ENCODE results near the gene HOXA4. TPM values are rescaled to one million over a fixed set of nuclear protein-coding genes. Genes with fewer than 3 reads are reported as not detected.
A peak's percentile ranks its signal among the peaks of the same experiment; 100 is the strongest.

Gene HOXA4
- total RNA-seq, 1 donor from 2014 or later = not detected

DNA sequence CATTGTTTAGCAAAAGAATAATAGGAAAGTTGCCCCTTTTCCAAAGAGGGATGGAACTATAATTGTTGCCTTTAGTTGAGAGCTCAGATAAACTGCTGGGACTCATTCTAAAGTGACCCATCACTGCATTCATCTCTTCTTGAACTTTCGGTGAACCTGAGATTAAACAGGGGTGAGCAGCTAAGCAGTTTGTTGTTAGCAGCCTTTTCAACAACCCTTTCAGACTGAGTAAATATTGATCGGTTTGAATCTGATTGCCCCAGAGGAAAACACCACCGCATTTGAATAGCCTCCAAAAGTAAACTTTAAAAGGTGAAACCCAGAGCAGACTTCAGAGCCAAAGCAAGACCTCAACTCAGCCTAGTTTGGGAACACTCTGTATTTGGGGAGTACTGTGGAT lies 39.5 kb downstream of the HOXA4 start:
- no peak for DNase-seq
- Mint-ChIP-seq H3K27ac (ENCODE audit: unreplicated experiment) (no peak overlapping the region), H3K36me3 (ENCODE audit: unreplicated experiment) (no peaks in the 10 kb centered on the region), H3K4me3 (ENCODE audit: unreplicated experiment) (no peak overlapping the region), H3K4me1 (ENCODE audit: low read depth, unreplicated experiment) (peaks cover 24% of the 10 kb centered on the region), H3K9me3 (ENCODE audit: unreplicated experiment) (peaks cover 14% of the 10 kb centered on the region), H3K27me3 (ENCODE audit: unreplicated experiment) (peaks cover 45% of the 10 kb centered on the region)
- TF ChIP-seq, protein P1, sequence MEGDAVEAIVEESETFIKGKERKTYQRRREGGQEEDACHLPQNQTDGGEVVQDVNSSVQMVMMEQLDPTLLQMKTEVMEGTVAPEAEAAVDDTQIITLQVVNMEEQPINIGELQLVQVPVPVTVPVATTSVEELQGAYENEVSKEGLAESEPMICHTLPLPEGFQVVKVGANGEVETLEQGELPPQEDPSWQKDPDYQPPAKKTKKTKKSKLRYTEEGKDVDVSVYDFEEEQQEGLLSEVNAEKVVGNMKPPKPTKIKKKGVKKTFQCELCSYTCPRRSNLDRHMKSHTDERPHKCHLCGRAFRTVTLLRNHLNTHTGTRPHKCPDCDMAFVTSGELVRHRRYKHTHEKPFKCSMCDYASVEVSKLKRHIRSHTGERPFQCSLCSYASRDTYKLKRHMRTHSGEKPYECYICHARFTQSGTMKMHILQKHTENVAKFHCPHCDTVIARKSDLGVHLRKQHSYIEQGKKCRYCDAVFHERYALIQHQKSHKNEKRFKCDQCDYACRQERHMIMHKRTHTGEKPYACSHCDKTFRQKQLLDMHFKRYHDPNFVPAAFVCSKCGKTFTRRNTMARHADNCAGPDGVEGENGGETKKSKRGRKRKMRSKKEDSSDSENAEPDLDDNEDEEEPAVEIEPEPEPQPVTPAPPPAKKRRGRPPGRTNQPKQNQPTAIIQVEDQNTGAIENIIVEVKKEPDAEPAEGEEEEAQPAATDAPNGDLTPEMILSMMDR (IDR thresholded peaks at IDR 0.05; ENCODE audit: partially characterized antibody, unreplicated experiment) = no peak

DNA sequence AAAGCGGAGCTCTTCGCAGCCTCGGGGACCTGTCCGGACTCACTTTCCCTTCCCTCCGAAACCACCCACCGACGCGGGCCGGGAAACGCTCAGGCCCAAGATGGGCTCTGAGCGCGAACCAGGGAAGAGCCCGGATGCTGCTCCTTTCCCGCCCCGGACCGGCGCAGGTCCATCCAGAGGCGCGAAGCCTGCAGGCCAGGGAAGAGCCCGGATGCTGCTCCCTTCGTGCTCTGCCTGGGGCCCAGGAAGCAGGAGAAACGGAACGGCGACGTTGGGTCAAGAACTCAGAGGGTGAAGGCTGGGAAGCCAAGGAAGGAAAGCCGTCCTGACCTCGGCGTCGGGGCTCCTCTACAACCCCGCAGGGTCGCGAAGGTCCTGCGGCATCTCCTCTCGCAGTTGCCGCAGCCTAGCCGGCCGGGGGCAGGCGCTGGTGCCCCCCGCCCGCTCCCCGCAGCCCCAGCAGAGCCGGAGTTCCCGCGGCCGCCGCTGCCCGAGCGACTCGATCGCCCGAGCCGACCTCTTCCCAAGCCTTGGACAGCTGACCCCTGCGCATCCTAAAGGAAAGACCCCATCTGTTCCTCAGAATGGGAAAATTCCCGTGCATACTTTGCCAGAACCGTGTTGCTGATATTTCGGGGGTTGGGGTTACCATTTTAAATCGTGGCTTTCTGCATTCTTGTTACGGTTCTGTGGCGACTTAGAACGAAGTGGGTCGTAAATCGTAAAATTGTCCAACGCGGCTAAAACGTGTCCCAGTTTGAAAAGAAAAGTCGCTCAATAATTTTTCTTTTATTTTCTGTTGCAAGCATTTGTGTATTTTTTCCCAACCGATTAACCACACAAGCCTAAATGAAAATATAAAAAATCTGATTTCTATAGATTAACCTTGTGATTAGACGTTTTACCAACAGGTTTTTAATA lies 42.3 kb downstream of the HOXA4 start:
- H3K27ac Mint-ChIP-seq (ENCODE audit: unreplicated experiment) = no peak overlapping the region
- H3K4me3 Mint-ChIP-seq (ENCODE audit: unreplicated experiment) = peak overlapping the region; percentile 59
- no peaks in the 10 kb centered on the region for H3K36me3 Mint-ChIP-seq (ENCODE audit: unreplicated experiment)
- peaks cover 22% of the 10 kb centered on the region for H3K4me1 Mint-ChIP-seq (ENCODE audit: low read depth, unreplicated experiment)
- TF ChIP-seq, protein P1 (IDR thresholded peaks at IDR 0.05; ENCODE audit: partially characterized antibody, unreplicated experiment) = no peak
- peaks cover 26% of the 10 kb centered on the region for H3K27me3 Mint-ChIP-seq (ENCODE audit: unreplicated experiment)
- H3K9me3 Mint-ChIP-seq (ENCODE audit: unreplicated experiment) = peaks cover 4% of the 10 kb centered on the region
- DNase-seq = peak; percentile 32

DNA sequence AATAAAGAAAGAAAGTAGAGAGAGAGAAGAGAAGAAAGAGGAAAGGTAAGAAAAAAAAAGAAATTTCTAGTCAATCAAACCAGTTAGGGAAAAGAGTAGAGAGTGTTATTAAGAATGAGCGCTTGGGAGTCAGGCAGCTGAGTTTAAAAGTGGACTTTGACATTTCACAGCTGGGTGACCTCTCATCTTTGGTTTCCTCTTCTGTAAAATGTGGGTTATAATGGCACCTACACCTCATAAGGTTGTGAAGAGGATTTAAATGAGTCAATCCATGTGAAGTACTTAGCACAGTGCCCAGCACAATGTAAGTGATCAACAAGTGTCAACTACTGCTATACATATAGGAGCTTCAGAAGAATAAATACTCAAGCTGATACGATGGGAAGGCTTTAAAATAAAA lies 46.9 kb downstream of the HOXA4 start:
- H3K36me3 Mint-ChIP-seq (ENCODE audit: unreplicated experiment) = no peaks in the 10 kb centered on the region
- H3K27ac Mint-ChIP-seq (ENCODE audit: unreplicated experiment) = no peak overlapping the region
- no peak overlapping the region for H3K4me3 Mint-ChIP-seq (ENCODE audit: unreplicated experiment)
- peaks cover 12% of the 10 kb centered on the region for H3K27me3 Mint-ChIP-seq (ENCODE audit: unreplicated experiment)
- H3K9me3 Mint-ChIP-seq (ENCODE audit: unreplicated experiment) = peaks cover 2% of the 10 kb centered on the region
- TF ChIP-seq, protein P1 (IDR thresholded peaks at IDR 0.05; ENCODE audit: partially characterized antibody, unreplicated experiment) = no peak
- H3K4me1 Mint-ChIP-seq (ENCODE audit: low read depth, unreplicated experiment) = no peaks in the 10 kb centered on the region
- no peak for DNase-seq

DNA sequence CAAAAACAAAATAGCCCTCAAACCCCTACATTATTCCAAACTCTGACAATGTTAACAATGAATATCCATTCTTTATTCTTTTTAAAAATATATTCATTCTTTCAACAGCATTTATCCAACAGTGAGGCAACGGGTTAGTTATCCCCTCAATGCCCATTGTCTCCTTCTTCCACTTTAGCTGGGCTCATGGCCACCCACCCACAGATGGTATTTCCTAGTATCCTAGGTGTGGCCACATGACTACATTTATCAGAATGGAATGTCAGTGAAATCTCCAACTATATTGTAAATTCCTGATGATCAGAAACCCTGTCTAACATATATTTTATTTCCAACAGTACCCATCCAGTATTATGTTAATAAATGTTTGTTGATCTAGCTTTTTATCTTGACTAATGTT lies 48.4 kb downstream of the HOXA4 start:
- H3K9me3 Mint-ChIP-seq (ENCODE audit: unreplicated experiment) = no peaks in the 10 kb centered on the region
- no peaks in the 10 kb centered on the region for H3K36me3 Mint-ChIP-seq (ENCODE audit: unreplicated experiment)
- no peak overlapping the region for H3K4me3 Mint-ChIP-seq (ENCODE audit: unreplicated experiment)
- TF ChIP-seq, protein P1 (IDR thresholded peaks at IDR 0.05; ENCODE audit: partially characterized antibody, unreplicated experiment) = no peak
- DNase-seq = no peak
- no peaks in the 10 kb centered on the region for H3K4me1 Mint-ChIP-seq (ENCODE audit: low read depth, unreplicated experiment)
- no peak overlapping the region for H3K27ac Mint-ChIP-seq (ENCODE audit: unreplicated experiment)
- H3K27me3 Mint-ChIP-seq (ENCODE audit: unreplicated experiment) = peaks cover 3% of the 10 kb centered on the region

DNA sequence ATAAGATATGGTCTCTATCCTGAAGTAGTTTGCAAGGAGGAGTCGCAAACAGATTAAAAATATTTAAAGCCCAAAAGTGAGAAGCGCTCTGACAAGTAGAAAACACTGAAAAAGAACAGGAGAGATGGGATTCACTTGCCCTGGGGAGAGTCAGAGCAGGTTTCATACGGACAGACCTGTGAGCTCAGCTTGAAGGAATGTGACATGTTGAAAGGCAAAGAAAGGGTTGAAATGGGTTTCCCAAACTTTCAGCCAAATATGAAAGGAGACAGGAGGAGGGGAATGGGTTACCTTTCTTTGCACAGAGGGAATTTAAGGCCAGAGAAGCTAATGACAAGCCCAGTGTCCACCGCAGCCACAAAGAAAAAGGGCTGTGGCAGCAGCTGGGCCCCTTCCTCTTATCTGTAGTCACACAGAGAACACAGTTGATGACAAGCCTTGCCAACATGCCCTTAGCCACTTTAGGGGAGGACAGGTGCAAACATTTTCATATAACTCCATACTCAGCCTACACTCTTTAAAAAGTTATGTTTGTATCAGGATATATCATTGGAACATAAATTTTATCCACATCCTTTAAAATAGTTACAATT lies 49.6 kb downstream of the HOXA4 start:
- H3K27ac Mint-ChIP-seq (ENCODE audit: unreplicated experiment) = no peak overlapping the region

More for the DNA sequence above, 49.6 kb downstream of the HOXA4 start:
- DNase-seq = no peak
- H3K4me3 Mint-ChIP-seq (ENCODE audit: unreplicated experiment) = no peak overlapping the region
- no peaks in the 10 kb centered on the region for H3K36me3 Mint-ChIP-seq (ENCODE audit: unreplicated experiment)
- TF ChIP-seq, protein P1 (IDR thresholded peaks at IDR 0.05; ENCODE audit: partially characterized antibody, unreplicated experiment) = no peak
- H3K9me3 Mint-ChIP-seq (ENCODE audit: unreplicated experiment) = no peaks in the 10 kb centered on the region
- H3K4me1 Mint-ChIP-seq (ENCODE audit: low read depth, unreplicated experiment) = no peaks in the 10 kb centered on the region
- peaks cover 3% of the 10 kb centered on the region for H3K27me3 Mint-ChIP-seq (ENCODE audit: unreplicated experiment)
